PC-3 (cell line): ENCODE measurements around the gene TCEA2.

ENCODE experiments used
- EZH2 ChIP-seq: fragments of 300-600 bp; sonication (generic); IDR thresholded peaks from one replicate; pipeline ENCODE4 v1.6.1; 2017; ENCODE audit warnings: antibody characterized with exemption, mild to moderate bottlenecking, low read length; ENCODE audit not compliant: unreplicated experiment
- EZH2phosphoT487 ChIP-seq: fragments of 300-600 bp; sonication (generic); IDR thresholded peaks from 2 replicates; pipeline ENCODE4 v1.6.1; 2018; ENCODE audit warnings: mild to moderate bottlenecking, antibody characterized with exemption, low read length, borderline replicate concordance
- TF ChIP-seq, protein P1 (sequence below): fragments of 300-600 bp; sonication (generic); conservative IDR thresholded peaks from 2 replicates; pipeline ENCODE4 v1.5.1; 2017; ENCODE audit warnings: antibody characterized with exemption, low read depth, mild to moderate bottlenecking, low read length

DNA sequence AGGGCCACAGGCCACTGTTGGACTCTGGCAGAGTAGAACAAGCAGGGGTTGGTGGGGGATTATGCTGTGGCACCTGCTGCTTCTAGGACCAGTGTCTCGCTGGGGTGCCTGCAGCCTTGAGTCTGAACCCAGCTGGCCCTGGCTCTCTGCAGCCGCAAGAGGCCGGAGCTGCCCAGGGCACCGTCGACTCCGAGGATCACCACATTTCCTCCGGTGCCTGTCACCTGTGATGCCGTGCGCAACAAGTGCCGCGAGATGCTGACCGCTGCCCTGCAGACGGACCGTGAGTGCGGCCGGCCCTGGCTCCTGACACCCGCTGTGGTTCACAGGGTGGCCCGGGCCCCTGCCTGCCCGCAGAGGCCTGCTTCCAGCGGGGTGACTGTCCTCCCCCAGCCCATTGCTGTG lies 6.2 kb downstream of the TCEA2 start:
- TF ChIP-seq, protein P1, sequence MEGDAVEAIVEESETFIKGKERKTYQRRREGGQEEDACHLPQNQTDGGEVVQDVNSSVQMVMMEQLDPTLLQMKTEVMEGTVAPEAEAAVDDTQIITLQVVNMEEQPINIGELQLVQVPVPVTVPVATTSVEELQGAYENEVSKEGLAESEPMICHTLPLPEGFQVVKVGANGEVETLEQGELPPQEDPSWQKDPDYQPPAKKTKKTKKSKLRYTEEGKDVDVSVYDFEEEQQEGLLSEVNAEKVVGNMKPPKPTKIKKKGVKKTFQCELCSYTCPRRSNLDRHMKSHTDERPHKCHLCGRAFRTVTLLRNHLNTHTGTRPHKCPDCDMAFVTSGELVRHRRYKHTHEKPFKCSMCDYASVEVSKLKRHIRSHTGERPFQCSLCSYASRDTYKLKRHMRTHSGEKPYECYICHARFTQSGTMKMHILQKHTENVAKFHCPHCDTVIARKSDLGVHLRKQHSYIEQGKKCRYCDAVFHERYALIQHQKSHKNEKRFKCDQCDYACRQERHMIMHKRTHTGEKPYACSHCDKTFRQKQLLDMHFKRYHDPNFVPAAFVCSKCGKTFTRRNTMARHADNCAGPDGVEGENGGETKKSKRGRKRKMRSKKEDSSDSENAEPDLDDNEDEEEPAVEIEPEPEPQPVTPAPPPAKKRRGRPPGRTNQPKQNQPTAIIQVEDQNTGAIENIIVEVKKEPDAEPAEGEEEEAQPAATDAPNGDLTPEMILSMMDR, result no peak
- TF ChIP-seq EZH2phosphoT487 (no peak), EZH2 (no peak)
